ENCODE results near the gene GRAMD1B.

The GRAMD1B gene

DNA sequence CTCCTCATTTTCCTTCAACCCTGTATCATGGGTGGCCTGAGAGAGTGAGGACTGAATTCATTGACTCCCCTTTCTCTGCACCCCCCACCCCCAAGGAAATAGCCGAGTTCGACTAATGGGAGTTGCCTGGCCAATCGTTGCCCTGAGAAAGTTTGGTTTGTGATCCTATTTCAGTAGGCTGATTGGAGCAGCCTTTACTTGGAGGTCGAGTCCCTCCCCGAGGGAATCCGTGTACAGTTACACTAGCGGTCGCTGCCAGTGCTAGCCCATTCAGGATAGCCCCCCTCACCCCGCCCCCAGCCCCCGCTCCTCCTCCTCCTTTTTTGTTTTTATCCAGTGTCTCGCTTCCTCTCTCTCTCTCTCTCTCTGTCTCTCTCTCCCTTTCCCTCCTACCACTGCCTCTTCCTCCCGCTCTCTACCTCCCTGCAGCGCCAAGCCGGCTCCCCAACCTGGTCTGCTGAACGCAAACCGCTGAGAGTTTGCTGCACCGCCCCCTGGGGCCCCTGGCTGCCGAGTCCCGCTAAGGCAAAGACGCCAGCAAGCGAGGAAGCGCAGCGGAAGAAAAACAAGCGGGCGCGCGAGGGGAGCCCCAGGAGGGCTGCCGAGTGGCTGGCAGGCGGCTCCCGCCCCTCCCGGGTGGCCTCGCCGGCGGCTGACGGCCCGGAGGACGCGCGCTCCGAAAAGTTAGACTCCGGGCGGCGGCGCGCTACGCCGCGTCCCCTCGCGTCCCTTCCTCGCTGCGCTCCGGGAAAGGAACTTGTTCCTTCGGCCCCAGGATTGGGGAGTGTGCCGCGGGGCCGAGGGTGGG, at the start of gene GRAMD1B:
GRAMD1B (plus strand) TSS at position 357 of the 808 bp plus-strand sequence. CDS start 524 bp downstream, outside the sequence.
- DNase-seq = peak; percentile 11 to 73 (median 43)

DNA sequence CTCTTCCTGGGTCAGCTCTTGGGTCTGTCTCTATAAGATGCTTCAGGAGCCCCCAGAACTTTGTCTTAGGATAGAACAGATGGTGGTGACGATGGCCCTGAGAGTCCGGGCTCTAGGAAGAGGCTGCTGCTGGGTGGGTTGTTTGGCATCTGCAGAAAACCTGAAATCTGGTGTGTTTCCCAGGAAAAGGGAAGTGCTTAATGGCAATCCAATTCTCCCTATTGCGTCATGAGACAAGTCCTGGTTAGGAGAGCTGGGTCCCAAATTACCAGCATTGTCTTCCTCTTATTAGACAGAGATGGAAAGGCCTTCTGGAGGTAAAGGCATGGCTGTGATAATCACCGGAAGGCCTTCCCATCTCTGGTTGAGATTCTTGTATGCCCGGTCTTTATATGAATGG, 48.9 kb upstream of the GRAMD1B start:
- no peak for DNase-seq

DNA sequence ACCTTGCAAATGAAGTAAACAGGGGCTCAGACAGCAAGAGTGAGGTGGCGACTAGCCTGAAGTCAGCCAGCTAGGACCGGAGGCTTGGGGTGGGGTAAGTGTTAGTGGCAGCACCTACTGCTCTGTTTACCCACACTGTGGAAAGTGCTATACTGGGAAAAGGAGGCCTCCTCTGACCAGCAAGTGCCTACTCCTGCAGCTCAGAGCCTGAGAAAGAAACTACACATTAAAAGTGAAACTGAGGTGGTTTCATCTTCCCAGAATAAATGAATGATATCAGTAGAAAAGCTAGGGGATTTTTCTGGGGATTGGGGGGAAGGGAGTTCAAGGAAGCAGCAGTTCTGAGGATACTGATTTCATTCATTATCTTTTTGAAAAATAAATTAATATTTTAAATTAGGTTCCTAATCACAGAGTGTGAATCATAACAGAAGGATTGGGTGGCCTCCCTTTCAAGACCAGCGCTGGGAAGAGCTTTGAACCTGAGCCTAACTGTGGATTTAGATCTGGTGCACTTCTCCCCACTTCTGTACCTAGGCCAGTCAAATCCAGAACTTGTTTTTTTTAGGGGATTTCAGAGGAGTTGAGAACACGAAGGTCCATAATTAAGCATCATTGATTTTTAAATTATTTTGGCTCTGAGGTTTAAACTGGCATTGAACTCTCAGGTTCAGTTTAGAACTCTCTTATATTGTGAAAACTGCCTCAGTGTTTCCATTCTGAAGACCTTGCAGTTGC, 48.1 kb upstream of the GRAMD1B start:
- DNase-seq = no peak

DNA sequence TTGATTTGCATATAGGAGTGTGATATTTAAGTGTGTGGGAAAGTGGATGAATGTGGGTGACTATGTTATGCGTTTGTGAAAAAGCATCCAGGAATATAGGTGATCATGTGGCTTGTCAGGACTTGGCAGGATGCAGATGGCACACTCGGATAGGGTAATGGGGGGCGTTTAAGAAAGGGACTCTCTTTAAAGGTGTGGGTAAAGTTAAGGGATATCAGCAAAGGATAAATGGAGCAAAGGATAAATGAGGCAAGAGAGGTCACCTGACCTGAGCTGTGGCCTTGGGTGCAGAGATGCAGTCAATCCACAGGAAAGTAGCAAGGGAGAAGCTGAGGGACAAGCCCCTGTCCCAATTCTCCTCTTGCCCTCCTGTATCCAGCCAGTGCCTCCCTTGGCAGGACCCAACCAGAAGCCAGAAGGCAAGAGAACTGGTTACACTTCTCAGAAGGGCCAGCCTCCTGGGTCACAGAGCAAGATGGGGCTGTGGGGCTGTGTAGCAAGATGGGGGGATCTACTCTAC, 47.5 kb upstream of the GRAMD1B start:
- DNase-seq = no peak

DNA sequence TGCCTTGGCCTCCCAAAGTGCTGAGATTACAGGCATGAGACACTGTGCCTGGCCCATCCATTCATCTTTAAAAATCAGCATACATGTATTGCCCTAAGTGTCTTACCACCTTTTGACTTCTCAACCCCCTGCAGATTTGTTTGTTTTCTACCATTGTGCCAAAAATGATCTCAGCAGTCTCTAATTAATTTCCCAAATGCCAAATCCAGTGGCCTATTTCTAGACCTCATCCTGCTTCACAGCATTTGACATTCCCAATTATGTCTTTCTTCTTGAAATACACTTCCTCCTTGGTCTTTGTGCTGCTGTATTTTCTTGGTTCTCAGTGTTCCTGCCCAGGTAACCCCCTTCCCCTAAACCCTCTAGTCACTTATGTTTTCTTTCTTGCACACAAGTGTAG, 46.0 kb upstream of the GRAMD1B start:
- DNase-seq = no peak

DNA sequence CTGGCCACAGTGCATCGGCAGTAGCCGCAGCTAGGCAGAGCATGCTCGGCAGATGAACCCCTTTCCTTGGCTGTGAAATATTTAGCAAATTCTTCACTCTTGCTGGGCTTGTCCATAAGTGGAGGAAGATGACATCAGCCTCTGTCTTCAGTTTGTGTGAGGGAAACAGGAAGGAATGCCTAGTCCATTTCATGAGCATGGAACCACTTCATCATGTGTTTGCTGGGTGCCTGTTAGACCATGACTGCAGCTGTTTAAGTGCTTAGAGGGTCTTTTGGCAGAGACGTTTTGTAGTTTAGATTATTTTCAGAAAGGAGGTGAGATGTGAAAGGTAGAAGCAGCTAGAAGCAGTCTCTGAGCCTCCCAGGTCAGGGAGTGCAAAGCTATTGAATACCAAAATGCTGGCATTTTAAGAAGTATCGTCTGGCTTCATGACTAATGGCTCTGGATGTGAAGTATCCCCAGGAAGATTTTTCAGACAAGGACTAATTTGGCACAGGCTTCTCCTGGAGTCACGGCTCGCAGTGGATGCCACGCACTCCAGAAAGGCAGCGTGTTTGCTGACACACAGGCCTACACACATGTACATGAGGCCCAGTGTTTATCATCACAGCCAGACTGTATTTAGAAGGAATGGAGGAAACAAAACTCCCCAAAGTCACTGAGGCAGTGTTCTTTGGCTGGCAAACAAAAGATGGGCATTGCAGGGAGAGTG, 43.1 kb upstream of the GRAMD1B start:
- no peak for DNase-seq

DNA sequence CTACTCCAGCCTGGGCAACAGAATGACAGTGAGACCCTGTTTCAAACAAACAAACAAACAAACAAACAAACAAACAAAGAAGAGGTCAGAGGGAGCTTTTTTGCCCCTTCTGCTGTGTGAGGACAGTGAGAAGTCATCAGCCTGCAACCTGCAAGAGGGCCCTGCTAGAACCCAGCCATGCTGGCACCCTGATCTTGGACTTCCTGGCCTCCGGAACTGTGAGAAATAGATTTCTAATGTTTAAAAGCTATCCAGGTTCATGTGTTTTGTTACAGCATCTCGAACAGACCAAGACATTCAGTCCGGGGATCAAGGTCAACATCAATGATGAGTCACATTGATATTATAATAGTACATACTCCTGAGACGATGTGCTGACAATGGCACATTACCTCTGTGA, 41.4 kb upstream of the GRAMD1B start:
- DNase-seq = no peak

DNA sequence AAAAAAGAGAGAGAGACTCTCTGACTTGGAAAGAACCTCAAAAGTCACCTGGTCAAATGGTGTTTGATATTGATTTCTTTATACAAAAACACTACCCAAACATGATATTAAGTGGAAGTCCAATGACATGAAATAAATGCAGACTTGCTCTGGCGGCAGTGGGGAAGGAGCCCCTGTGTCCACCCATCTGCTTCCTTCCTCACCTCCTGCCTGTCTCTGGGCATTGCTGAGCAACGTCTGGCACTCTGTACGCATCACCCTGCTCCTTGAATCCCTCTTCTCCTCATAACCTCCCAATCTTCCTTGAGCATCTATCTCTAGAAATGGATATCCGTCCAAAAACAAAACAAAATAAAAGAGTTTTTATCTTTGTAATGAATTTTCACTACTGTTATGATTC, 39.9 kb upstream of the GRAMD1B start:
- DNase-seq = no peak

DNA sequence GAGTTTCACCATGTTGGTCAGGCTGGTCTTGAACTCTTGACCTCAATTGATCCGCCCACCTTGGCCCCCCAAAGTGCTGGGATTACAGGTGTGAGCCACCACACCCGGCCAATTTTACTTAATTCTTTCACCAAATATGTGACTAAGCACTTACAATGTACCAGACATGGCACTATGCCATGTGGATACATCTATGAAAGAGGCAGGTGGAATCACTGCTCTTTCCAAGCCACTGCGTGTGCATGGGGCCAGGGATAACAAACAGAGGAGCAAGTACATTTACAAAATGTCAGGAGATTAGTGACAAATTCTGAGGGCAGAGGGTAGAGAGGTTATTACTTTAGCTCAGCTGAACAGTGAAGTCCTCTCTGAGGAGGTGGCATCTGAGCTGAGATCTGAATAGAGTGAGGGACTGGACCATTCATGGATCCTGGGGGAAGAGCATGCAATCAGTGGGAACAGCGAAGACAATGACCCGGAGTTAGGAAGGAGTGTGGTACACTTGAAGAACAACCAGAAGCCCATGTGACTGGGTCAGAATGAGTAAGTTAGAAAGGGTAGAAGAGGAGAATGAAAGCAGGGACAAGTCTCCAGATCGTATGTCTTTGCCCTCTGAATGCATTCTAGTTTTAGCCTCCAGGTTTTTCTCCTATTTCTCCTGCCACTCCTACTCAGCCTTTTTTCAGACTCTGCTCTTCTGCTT, 38.3 kb upstream of the GRAMD1B start:
- DNase-seq = no peak

DNA sequence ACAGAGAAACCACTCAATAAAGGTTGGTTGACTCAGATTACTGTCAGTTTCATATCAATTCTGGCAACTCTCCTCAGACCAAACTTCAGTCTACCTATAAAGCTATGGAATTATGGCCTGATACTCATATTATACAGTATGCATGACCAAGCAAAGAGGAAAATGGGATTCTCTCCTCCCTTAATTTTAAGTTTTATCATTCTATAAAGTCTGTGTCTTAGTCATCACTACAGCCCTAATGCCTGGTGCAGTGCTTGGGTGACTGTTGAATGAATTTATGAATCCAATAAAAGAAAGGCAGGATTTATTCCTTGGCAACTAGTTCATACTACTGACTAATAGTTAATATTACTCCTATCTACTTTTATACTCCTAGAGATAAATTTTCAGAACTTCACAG, 37.6 kb upstream of the GRAMD1B start:
- no peak for DNase-seq

DNA sequence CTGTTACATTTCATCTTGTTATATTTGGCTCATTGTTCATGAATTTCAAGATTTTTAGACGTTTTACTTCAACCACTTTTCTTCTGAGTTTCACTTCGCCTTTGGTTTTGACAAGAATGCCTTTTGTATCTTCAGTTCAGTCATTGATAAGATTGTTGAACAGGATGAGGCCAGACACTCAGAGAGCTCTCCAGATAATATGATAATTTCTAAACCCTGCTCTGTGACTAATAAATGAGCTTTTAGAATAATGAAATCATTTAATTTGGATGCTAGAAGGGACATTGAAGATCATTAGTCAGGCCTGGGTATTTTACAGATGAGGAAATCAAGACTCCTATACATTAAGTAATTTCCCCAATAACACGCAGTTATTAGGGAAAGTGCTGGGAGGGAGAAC, 37.2 kb upstream of the GRAMD1B start:
- no peak for DNase-seq

DNA sequence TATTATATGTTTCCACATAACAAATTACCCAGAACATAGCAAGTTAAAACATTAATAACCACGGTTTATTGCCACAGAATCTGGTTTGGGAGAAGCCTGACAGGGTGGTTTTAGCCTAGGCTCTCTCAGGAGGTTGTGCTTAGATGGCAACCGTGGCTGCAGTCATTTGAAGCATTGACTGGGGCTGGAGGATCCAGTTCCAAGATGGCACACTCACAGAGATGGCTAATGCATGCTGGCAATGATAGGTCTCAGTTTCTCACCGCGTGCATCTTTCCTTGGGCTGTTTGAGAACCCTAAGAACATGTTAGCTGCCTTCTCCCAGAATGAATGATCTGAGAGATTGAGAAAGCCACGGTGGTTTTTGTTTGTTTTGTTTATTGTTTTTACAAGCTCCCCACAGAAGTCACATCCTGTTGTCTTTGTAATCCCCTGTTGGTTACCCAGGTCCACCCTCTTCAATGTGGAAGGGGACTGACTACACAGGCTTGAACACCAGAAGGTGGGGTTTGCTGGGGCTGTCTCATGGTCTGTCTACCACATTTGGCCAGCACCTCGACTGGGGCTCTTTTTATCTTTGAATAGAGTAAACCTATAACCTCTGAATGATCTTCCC, 36.6 kb upstream of the GRAMD1B start:
- no peak for DNase-seq

DNA sequence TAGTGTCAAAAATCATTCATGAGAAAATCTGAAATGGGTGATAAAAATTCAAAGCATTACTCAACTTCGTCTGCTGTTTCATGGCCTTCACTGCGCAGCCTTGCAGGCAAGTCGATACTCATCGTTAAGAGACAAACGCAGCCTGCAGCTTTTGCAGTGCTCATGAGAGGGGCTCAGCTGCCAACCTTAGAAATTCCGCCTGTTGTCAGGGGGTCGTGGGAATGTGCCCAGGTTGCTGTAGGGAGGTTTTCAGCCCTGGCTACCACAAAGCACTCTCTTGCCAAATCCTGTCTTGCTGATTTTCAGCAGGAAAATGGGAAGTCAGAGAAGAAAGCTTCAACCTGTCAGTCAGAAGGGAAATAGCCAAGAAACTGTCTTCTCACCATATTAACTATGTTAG, 25.4 kb upstream of the GRAMD1B start:
- DNase-seq = no peak

DNA sequence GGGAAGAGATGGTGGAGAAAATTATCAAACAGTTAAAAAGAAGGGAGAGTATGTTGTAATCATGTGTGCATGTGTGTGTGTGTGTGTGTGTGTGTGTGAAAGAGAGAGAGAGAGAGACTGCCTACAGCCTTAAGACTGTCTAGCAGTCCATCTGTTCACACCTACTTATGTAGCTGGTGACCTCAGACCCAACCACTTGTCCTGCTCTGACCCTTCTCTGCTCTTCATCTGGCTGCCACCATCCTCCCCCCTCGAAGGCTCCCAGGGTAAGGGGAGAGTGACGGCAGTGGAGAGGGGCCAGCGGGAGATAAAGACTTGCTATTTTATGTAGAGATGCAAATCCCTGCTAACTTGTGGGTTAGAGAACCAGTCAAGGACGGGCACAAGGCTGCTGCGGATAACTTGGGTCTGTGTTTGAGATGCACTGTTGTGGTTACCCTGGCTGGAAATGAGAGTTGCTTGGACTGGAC, 24.9 kb upstream of the GRAMD1B start:
- DNase-seq = no peak

DNA sequence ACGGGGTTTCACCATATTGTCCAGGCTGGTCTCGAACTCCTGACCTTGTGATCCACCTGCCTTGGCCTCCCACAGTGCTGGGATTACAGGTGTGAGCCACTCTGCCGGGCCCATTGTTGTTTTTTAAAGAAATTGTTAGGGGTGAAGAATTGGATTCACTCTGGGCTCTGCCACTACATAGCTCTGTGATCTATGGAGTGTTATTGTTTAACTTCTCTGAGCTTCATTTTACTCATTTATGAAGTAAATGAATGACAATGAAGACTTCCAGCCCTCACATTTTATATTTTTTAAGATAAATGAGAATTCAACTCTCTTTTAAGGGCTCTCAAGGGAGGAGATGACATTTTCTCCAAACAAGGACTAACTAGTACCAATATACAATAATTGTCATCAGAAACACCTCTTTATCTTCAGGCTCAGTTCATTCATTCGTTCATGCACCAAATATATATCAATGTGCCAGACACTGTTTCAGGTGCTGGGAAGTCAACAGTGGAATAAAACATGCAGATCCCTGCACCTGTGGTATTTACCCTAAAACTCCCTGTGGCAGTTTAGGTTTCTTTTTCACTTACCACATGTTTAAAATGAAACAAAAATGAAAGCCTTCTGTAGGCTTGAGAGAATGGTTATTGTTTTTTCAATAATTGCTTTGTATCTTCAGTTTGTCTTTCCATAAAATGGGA, 23.5 kb upstream of the GRAMD1B start:
- DNase-seq = no peak

DNA sequence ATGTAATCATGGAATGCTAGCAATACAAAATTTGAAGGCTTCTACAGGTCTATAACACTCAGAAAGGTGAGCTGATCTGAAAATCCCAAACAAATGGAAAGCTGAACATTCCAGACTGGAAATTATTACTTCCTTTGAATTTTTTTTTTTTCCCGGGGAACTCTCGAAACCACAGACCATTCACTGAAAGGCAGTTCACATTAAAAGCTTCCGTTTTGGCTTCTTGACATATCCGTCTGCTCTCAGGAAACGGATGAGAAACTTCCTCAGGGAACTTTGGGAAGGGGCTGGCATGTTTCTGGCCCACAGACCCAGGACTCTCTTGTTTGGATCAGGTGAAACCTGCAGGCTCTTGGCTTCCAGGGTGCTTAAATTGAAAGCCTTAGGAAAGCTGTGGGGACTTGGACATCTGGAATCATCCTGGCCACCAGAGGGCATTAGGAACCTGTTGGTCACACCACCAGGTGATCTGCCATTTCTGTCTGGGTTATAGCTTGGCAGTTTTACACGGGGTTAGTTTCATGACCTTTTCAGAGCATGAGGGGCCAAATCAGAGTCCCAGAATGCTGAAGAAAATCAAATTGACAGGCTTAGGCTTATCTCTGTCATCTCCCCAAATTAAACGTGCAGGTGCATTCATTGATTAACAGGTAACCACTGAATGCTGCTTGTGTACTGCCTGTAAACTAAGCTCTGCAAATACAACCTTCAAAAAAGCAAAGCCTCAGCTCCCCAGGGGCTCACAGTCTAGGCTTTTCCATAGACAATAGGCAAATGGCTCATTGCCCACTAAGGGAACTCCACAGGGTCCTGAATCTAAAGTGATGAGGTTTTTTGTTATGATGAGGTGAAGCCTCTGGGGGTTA, 22.7 kb upstream of the GRAMD1B start:
- DNase-seq = peak in 2 of 4 experiments; percentile 11 to 32

DNA sequence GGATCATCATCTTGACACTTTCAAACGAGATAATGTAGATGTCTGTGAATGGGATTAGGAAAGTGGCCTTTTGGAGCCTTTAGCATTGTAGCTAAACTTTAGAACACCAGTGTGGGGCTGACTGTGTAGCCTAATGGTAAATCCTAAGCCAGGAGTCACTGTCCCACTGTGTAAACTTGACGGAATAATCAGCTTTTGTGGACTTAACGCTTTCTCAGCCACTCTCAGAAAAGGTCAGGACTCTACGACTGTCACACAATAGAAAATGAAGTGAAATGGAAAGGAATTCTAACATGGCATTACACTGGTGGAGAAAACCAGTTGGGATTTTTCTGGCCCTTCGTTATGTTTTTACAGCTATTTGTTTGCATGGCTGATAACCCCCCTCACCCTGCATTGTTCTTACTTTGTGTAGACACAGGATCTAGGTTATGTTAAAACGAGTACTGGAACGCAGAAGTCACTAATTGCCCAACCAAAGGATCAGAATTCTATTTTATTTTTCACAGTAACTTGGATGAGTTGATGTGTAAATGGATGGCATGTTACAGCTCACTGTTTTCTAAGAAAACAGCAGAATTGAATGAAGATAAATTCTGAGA, 22.0 kb upstream of the GRAMD1B start:
- no peak for DNase-seq

DNA sequence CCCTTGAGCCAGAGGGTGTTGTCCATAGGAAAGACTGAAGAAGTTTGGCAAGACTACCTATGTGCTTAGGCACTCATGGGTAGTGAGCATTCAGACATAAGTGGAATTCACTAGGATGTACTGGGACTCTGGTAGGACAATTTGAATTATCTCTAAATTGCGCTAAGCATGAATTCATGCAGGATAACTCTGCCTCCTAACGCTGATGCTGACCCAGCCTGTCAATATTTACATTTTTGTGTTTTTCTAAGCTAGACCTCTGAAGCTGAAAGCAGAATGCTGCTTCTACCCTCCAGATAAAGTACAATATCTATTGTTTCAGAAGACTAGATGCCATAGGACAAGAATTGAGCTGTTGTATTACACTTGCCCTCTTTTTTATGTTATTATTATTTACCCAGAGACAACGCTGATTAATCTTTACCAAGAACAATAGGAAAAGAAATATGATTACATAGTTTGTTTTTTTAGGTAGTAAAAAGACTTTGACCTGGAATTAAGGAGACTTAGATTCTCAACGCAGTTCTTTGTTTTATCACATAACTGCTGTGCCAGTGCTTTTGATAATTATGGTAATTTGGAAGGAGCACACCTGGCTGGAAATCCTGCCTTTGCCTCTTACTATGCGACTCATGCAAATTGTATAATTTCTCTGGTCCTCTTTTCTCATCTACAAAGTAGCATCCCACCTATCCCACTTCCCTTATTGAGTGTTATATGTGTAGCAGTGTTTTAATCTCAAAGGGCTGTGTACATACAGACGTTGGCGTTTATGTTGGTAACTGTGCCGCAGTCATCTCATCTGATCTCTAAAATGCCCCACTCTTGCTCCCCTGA, 21.2 kb upstream of the GRAMD1B start:
- no peak for DNase-seq

Measured in activated naive CD4-positive, alpha-beta T cell (primary cell).